ENCODE data around the gene SLC36A3.
"Not testable (repeated sequence)": the region's sequence is repeated elsewhere in the genome, so short reads cannot be mapped to it uniquely, and the experiment has no call there.

The SLC36A3 gene

DNA sequence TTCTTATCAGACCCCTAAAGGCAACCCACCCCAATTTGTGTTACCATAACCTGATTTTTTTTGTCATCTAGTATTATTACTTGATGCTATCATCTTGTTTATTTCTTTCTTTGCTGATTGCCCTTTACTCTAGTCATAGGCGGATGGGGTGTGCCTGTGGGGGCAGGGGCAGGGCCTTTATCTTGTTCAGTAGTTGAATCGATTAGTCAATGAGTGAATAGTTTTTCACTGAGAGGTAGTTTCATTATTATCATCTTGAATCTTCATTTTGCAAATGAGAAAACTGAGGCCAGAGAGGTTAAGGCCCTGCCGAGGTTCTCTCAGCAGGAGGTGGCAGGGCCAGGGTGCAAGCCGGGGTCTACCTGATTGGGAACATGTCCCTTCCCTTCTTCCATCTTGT is 60.0 kb downstream of the SLC36A3 start:
- no peak overlapping the region for H3K27ac ChIP-seq
- DNase-seq (ENCODE audit: low read depth, low spot score), result no peak

DNA sequence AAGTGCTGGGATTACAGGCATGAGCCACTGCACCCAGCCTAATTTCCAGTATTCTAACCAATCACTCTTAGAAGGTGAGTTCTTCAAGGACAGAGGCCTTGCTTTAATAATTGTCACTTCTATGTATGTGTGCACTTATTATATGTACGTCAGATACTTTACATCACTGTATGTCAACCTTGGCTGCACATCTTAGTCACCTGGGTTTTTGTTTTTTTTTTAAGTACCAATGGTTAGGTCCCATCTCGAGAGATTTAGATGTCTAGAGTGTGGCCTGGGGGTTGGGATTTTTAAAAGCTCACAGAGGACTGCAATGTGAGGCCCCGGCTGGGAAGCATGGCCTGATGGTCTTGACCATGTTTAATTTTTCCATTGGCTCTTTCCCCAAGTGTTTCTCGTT is 60.4 kb downstream of the SLC36A3 start:
- H3K27ac ChIP-seq, result no peak overlapping the region
- DNase-seq (ENCODE audit: low read depth, low spot score), result no peak

DNA sequence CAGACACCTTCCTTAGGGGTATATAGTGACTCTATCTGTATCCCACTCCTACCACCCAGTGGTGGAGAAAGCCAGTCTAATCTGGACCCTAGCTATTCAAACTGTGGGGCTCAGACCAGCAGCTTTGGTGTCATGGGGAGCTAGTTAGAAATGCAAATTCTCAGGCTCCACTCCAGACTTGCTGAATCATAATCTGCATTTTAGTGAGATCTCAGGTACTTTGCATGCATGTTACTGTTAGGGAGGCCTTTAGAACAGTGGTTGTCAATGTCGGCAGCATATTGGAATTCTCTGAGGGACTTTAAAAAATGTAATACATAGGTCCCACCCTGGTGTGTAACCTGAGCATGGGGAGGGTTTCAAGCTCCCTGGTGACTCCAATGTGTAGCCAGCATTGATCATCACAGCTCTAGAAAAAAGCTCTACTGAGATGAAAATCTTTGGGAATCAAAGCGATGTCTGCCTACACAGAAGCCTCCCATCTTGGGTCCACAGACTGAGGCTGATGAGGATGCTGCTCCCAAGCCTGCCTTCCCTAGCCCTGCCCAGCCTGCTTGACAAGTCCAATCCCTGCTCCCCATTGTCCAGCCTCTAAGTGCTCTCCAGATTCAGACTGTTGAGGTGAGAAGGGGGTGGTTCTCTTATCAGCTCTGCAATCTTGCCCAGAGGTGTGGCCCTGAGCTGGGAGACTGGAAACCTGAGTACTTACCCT is 62.5 kb downstream of the SLC36A3 start:
- no peak for DNase-seq (ENCODE audit: low read depth, low spot score)
- H3K27ac ChIP-seq, result no peak overlapping the region

DNA sequence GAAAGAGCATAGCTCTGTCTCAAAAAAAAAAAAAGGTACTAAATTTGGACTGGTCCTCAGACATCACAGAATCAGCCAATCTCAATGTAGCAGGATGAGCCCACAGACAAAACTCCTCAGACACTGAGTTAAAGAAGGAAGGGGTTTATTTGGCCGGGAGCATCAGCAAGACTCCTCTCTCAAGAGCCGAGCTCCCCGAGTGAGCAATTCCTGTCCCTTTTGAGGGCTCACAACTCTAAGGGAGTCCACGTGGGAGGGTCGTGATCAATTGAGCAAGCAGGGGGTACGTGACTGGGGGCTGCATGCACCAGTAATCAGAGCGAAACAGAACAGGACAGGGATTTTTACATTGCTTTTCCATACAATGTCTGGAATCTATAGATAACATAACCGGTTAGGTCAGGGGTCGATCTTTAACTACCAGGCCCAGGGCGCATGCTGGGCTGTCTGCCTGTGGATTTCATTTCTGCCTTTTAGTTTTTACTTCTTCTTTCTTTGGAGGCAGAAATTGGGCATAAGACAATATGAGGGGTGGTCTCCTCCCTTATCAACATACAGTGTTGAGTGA is 63.2 kb downstream of the SLC36A3 start:
- not testable (repeated sequence) for DNase-seq (ENCODE audit: low read depth, low spot score); H3K27ac ChIP-seq

DNA sequence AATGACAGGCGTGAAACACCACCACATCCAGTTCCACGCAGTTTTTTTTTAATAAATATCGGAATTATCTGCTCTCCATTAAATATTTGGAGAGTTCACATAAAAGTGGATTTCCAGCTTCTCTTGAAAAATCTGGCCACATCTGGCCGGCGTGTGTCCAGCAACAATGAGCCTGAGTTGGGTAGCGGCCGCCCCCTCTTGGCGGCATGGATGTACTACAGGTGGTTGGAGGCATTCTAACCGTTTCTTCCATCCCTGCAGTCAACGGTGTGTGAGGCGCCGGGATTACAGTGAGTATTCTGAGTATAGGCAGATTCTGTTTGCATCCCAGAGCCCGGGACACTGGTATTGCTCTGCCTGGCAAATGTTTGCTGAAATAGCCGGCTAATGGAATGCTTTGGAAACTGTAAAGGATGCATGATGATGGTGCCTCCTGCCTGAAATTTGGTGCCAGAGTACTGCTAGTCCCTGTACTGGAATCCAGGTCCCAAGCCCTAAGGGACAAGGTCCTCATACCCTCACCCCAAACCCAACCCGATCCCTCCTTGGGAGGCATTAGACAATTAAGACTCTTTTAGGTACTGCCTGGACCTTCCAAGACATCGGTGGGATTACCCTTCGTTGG is 64.2 kb downstream of the SLC36A3 start:
- H3K27ac ChIP-seq, result no peak overlapping the region
- DNase-seq (ENCODE audit: low read depth, low spot score), result no peak

DNA sequence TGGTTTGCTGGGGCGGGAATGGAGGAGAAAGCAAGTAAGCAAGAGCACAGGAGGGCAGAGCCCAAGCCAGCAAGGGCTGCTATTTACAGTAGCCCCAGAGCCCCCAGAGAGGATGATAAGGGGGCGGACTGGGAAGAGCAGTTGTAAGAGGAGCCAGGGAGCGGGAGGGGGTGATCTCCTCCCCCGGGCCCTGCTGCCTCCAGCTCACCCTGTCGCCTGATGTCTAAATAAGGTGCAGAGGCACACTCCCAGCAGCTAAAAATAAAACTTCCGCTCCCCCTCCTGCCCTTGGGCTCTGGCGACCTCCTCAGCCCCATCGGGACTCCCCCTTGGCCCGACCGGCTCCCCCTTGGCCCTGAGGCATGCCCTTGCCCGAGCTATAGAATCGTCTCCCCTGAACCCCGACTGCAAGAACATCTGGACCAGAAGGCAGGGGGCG is 65.2 kb downstream of the SLC36A3 start:
- H3K27ac ChIP-seq, result no peak overlapping the region
- DNase-seq (ENCODE audit: low read depth, low spot score), result no peak

DNA sequence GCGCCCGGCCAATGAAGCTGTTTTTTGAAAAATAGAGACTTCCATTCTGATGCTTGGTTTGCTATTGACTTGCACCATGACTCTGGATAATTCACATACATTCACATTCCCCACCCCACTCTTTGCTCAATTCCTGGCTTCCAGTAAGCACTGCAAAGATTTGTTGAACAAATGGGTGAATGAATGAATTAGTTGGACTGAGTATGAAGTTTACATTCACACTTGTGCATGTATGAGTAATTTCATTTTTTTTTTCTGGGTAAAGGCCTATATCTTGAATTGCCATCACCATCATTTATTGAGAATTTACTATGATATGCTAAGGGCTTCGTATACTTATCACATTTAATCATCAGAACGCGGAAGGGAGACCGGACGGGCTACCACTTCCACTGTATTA is 65.9 kb downstream of the SLC36A3 start:
- DNase-seq (ENCODE audit: low read depth, low spot score), result no peak
- H3K27ac ChIP-seq, result no peak overlapping the region

DNA sequence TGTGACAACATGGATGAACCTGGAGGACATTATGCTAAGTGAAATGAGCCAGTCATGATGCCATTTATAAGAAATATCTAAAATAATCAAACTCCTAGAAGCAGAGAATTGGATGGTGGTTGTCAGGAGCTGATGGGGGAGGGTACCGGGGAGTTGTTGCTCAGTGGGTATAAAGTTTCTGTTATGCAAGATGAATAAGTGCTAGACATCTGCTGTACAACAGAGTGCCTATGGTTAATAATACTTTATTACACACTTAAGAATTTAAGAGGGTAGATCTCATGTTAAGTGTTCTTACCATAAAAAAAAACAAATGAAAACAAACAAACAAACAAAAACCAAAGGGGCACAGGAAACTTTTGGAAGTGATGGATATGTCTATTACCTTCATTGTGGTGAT is 66.7 kb downstream of the SLC36A3 start:
- no peak for DNase-seq (ENCODE audit: low read depth, low spot score)
- no peak overlapping the region for H3K27ac ChIP-seq

DNA sequence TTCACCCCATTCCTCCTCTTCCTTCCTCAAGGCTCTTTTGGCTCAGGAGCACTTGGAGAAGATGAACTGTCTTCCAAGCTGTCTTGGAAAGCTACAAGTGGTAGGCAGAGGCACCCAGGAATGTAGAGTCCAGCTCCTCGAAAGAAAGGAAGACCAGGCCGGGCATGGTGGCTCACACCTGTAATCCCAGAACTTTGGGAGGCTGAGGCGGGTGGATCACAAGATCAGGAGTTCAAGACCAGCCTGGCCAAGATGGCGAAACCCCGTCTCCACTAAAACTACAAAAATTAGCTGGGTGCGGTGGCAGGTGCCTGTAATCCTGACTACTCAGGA is 68.4 kb downstream of the SLC36A3 start:
- DNase-seq (ENCODE audit: low read depth, low spot score); H3K27ac ChIP-seq: not testable (repeated sequence)

DNA sequence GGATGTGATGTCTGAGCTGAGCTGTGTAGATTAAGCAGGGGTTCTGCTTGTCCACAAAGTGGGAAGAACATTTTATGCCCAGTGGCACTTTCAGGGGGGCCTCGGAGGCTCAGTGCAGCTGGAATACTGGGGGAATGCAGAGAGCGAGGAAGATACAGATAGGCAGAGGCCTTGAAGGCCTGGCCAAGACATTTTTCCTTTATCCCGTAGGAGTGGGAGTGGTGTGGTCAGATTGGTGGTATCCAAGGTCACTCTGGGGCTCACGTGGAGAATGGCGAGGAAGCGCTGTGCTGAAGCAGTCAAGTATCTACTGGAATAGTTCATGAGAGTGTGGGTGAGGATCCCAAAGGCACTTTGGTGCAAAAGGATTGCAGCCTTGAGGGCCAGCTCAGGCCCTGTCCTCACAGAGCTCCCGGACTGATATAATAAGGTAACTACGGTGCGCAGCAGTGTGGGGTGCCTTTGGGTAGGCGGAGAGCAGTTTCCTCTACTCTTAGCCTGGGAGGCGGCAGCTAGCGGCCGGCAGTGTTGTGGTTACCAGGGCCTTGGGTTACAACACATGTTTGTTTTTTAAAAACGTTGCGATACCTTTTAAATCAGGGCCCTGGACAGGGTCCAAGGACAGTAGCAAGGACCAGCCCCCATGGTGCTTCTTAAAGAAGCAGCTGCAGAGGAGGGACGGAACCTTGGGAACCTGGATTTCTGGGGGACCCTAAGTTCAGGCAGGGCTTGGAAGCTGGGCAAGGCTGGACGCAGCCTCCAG is 68.9 kb downstream of the SLC36A3 start:
- no peak overlapping the region for H3K27ac ChIP-seq
- DNase-seq (ENCODE audit: low read depth, low spot score), result no peak

DNA sequence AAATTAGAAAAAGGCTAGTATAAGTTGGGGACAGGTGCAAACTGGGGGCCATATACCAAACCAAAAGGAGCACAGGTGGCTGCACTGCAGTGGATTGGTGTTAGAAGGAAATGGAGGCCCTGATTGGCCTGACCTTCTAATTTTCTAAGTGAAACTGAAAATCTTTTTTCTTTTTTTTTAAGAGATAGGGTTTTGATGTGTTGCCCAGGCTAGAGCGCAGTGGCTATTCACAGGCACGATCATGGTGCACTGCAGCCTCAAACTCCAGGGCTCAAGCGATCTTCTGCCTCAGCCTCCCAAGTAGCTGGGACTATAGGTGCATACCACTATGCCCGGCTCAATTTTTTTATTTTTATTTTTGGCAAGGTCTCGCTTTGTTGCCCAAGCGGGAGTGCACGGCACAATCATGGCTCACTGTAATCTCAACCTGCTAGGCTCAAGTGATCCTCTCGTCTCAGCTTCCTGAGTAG is 69.9 kb downstream of the SLC36A3 start:
- DNase-seq (ENCODE audit: low read depth, low spot score), result no peak
- H3K27ac ChIP-seq, result no peak overlapping the region

DNA sequence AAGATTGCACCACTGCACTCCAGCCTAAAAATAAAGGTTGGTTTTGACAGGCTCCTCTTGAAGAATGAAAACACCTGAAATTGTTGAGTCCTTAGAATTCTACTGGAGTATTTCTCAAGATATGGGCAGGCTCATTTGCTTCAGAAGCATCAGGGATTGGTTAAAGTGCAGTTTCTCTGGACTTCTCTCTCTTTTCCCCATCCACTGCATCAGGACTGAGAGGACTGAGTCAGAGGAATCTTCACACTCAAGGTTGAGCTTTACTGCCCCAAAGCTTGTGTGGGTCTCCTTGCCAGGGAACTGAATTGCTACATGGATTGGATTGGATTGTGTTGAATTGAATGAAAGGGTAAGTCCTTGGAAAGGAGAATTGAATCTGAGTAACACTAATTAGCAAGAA is 72.2 kb downstream of the SLC36A3 start:
- no peak overlapping the region for H3K27ac ChIP-seq
- DNase-seq (ENCODE audit: low read depth, low spot score), result no peak

DNA sequence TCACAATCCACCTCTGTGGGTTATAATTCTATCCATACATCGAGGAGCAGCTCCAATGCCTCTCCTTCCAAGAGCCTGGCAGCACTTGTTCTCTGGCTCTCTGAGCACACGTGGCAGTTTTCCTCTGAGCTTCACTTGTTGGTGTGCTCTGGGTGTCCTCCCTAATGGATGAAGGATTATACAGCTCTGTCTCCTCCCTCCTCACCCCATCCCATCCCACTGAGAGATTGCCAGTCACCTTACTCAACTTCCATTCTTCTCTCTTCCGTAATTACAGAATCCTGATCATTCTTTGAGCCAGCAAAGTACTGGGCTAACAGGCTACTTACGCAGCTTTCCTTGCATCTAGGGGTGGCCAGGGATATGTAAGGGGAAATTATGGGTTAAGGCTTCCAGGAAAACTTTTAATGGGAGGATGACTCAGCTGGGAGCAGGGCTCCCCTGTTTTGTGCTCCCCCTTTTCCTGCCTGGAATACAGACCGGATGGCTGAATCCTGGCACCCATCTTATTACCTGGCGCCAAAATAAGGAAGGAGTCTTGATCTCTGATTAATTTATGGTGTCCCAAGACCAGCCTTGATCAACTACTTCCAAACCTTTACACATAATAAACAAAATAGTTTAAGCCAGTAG is 73.4 kb downstream of the SLC36A3 start:
- no peak for DNase-seq (ENCODE audit: low read depth, low spot score)
- no peak overlapping the region for H3K27ac ChIP-seq

DNA sequence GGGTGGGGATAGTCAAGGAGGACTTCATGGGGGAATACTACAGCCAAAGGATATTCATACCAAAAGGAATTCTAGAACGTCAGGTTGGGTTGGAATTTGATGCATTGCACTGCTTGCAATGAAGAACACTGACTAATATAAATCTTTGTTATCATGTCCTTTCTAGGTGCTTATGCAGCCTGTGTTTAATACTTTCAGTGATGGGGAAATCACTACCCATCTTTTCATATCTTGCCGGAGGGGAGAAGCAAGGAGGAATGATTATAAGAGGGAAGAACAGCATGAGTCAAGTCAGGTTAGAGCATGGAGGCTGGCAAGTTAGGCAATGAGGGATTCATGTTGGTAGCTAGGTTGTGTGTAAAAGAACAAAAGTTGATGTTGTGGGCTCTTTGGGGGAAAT is 74.6 kb downstream of the SLC36A3 start:
- no peak for DNase-seq (ENCODE audit: low read depth, low spot score)
- no peak overlapping the region for H3K27ac ChIP-seq

DNA sequence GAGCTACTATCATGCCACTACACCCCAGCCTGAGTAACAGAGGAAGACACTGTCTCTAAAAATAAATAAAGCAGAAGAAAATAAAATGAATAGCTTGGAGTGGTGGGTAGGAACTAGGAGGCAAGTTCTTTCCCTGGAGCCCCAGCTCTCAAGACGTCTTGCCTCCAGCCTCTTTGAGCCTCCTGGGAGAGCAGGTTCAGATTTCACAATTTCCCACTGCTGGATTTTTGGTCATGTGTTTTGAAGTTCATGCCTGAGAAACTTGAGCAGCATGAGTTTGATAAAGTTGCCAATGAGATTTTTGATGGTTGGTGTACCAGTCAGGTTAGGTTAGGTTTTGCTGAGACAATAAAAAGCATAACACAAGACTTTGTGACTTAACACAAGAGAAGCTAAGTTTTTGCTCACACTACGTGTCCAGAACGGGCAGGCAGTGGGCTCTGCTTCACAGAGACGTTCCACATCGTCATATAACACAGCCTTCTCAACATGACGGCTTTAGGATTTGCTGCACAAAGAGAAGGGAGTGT is 75.6 kb downstream of the SLC36A3 start:
- no peak overlapping the region for H3K27ac ChIP-seq
- no peak for DNase-seq (ENCODE audit: low read depth, low spot score)

Measured in epithelial cell of prostate (primary cell).